GM19025 (cell line): ENCODE results near the gene MYH10.

ENCODE experiments used
- ATAC-seq: cut with Tn5 transposase; IDR thresholded peaks from one replicate; pipeline ENCODE4 v1.9.1; 2021; ENCODE audit warnings: mild to moderate bottlenecking, low read depth, moderate library complexity; ENCODE audit not compliant: unreplicated experiment

MYH10 gene

DNA sequence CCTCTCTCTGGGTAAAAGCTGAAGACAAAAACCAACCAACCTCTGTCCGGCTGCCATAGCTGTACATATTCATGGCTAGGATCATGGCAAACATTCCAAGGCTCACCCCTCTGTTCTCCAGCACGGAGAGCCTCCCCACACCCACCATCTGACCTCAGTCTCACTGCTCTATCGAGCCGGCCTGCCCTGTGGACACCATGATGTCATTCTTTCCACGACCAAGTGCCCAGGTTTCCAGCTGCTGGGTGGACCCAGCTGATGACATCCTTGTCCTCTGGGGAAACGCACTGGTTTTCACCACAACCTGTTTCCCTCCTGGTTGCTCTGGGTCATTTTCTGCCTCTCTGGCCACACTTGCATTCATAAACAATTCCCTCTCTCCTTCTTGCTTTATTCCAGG, 127.2 kb downstream of the MYH10 start:
- ATAC-seq, result no peak

DNA sequence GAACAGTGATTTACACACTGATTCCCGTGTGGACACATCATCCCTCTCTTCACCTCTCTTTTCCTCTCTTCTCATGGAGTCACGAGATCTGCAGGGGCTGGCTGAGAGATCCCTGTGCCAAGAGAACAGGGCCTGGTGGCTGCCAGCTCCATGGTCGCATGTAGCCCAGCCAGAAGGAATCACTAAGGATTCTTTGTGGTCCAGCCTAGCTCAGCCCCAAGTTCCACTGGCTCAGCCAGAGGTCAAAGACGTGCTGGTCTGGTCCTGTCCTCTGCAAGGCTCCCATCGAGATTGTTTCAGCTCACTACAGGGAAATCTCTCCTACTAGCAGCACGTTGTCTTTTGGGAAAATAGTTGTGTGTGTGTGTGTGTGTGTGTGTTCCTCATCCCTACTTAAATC, 128.4 kb downstream of the MYH10 start:
- ATAC-seq, result no peak

DNA sequence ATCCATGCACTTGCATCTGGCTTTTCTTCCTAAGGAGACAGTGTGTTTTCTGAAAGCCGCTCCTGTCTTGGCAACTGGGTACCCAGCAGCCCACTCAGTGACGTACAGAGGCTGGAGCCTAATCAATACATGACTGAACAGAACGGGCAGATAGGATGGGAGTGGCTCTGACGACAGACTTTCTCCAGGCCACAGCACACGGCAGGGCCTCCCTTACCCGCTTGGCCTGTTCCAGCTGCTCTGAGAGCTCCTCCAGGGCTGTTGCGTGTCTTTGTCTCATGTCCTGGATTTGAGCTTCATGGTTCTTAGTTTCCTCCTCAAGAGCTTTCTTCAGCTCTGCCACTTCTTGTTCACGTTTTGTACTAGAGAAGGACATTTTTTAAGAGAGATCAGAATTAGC, 129.9 kb downstream of the MYH10 start:
- no peak for ATAC-seq

DNA sequence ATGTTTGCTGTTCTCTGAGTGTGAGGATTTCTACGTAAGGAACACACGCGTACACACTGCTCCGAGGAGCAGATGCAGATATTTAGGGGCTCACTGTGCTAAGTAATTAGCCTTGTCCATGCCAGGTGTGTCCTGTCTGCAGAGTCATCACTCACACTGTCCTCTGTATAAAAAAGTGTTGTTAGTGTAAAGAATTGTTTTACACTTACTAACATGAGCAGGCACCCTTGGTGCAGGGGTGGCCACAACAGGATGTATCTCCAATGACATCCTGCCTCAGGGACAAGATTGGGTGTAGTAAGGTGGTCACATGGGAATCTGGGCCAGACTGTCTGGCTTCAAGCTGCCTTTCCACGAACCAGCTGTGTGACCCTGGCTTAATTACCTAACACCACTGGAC, 130.9 kb downstream of the MYH10 start:
- ATAC-seq, result no peak

DNA sequence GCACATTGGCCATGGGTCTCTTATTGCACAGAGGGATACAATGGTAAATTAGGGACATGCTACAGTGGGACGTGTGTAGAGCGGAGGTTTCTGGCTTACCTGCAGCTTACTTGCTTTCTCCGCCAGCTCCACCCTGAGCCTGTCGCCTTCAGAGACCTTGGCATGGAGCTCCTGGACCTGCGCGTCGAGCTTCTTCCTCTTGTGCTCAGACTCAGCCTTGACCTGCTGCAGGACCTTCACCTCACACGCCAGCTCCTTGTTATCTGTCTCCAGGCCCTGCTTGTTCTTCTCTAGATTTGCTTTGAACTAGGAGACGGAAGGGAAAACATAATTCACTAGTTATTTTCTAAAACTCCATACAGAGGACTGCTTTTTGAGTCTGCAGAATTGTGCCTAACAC, 131.4 kb downstream of the MYH10 start:
- no peak for ATAC-seq

DNA sequence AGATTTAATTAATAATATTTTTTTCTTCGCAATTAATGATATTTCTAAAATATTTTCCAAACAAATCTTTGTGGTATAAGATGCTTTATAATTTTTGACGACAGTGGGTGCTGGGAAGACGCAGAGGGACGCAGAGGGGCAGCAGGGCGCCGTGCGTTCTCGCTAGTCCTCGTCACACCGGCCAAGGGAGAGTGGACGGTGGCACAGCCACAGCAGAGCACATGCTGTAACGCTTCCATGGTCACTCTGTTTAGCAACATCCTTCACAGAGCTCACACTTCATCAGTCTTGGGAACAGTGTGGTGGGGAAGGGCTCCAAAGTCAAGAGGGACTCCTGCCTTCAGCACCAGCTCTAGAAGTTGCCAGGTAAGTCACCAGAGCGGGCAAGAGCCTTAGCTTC, 134.4 kb downstream of the MYH10 start:
- no peak for ATAC-seq

DNA sequence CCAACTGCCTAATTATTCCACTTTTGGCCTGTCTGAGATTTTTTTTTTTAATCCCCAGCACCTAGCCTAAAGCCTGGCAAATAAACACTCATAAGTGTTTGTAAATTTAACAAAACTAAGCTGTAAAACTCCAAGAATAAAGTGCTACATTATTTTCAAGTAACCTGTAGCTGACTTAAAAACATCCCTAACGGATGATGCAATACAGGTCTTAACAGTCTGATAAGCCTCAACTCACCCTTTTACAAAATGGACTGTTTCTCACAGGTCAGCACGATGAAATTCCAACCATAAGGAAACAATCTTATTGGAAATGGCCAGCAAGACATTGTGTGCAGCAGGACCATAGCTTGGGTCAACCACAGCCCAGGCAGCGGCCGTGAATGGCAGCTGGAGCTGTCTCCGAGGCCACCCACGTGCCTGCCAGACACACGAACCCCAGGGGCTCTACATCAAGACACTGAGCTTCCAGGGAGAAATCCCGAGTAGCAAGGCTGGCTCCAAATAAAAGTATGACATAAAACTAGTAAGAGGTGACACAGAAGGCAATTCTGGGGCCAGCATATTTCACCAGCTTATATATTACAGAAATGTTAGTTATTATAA, 135.9 kb downstream of the MYH10 start:
- no peak for ATAC-seq

DNA sequence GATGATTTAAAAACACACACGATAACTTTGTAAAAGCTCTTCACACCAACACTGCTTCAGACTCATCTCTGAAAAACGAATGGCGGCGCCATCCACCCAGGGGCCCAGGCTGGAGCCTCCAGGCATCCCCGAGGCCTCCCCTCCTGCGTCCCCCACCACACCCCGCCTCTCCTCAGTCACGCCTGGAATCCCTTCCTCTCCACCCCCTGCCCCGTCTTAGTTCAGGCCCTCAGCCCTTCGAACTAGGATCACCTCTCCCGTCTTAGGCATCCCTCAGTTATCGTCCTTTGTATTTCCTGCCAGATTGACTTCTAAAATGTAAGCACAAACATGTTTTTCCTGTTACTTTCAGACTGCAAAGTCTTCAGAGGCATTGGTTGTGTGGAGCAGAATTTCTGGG, 136.5 kb downstream of the MYH10 start:
- no peak for ATAC-seq

DNA sequence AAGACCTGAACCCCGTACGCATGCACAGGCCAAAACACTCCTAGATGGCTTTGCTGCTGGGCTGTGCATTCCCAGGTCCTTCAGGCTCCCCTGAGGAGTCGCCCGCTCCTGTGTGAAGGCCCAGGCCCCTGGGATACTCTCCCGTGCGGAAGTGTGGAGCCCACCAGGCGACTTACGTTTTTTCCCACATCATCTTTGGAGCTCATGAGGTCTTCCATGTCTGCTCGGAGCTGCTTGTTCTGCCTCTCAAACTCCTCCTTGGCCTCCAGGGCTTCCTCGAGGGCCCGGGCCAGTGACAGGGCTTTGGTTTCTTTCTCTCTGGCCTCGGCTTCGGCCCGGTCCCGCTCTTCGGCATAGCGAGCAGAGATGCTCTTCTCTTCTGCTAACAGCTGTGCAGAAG, 138.4 kb downstream of the MYH10 start:
- ATAC-seq, result no peak

DNA sequence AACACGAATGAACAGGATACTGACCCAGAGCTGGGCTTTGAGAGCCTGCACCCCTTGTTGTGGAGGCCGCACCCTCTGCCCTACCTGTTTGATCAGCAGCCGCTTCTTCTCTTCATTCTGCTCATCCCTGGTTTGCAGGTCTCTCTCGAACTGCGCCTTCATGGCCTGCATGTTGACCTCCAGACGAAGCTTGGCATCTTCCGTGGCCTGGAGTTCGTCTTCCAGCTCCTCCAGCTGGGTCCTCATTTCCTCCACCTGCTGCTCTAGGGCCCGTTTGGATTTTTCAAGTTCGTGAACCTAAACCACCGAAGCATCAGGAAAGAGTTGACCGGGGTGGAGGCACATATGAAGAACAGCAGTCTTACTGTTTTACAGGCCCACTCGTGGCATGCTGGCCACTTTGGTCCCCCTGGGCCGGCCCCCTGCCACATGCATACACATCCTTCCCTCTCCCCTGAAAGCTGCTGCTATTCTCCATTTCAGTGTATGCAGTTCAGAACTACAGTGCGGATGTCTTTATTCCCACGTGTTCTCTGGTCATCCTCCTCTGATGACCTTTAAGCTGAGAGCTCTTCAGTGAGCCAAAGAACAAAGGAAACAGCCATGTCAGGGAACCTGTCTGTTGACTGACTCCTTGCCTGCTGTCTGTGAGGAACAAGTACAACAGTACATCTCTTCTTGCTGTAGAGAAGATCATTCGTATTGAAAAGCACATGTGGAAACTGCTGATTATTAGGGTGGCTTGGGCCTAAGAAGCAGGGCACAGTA, 140.1 kb downstream of the MYH10 start:
- no peak for ATAC-seq

DNA sequence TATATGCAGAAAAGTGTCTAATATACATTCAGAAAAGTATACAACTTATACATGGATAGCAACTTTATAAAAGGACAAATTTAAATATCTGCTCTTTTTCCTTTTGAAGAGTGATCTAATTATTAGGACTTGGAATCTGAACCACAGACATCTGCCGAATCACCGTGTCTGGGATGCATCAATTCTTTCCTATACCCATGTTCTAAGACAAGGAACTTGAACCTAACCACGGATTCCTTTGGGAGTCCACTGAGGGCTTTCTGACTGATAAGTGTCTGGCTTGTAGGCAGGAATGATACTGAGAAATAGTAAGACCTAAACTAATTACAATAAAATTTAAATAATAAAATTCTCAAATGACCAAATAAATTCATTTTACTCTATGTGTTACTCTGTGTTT, 140.7 kb downstream of the MYH10 start:
- ATAC-seq, result no peak

DNA sequence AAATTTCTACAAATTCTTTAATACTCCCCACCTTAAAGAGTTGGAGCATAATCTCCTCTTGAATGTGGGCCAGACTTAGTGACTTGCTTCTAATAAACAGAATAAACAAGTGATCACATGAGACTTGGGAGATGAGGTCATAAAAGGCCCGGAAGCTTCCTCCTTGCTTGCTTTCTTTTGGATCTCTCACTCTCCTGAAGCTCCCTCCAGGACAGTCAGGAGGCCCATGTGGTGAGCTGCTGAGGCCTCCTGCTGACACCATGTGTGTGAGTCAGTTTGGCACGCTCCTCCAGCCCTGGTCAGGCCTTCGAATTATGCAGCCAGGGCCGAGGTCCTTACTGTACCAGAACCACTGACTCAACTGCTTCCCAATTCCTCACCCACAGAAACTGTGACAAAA, 141.6 kb downstream of the MYH10 start:
- no peak for ATAC-seq

DNA sequence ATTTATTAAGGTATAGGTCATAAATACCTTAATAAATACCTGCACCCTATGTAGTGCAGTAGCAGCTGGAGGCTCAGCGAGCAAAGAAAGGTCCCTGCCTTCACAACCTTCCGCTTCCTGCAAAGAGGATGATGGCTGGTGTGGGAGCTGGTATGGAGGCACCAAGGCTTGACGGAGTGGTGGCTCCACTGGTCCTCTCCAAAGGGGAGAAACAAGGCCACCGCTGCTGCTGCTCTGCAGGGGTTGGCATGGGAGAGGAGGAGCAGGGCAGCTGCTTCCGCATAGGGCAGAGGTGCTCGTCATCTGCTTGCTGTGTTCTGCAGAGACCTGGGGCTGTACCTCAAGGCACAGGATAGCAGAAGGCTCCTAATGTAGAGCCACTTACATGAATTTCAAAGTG, 142.0 kb downstream of the MYH10 start:
- no peak for ATAC-seq

DNA sequence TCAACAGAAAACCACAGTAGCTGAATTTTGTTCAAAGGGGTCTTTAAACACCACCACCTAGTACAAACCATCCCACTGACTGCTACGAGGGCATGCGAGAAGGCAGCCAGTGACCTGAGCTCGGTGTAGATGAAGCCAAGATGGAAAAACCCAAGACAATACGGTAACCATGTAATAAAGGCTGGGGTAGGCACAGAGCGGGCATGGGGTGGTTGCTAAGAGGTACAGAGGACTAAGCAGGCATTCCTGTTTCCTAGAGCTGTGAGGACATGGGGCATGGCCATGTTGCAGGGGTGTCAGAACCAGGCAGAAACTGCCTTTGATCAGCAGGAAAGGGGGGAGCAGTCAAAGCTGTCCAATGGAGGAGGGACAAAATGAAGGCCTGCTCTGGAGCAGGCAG, 142.8 kb downstream of the MYH10 start:
- ATAC-seq, result no peak

DNA sequence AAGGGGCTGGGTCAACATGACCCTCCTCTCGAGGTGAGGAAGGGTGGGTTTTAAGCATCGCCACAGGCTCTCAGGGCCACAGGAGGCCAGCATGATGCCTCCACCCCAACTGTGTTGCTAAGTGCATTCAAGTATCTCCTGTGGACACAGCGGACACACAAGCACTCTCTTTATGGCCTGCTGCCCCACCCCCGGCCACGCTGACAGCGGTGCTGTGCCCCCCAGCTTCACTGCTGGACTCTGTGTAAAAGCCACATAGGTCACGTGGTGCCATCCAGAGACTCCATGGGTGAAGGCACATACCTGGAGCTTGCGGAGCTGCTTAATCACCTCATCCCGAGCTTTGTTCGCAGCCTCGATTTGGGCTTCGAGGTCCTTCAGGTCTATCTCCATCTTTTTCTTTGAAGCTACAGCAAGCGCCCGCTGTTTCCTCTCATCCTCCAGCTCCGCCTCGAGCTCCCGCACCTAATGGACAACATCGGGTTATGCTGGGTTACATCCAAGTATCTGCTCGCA, 143.3 kb downstream of the MYH10 start:
- no peak for ATAC-seq

DNA sequence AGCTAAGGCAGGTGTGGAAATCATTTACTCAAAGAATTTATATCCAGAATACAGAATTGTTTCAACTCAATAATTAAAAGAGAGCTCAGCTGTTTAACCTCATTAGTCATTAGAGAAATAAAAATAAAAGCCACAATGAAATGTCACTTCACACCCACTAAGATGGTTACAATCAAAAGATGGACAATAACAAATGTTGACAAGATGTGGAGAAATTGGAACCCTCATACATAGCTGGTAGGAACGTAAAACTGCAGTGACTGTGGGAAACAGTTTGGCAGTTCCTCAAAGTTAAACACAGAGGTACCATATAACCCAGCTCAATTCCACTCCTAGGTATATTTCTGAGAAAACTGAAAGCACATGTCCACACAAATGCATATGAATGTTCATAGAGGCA, 145.0 kb downstream of the MYH10 start:
- ATAC-seq, result no peak

DNA sequence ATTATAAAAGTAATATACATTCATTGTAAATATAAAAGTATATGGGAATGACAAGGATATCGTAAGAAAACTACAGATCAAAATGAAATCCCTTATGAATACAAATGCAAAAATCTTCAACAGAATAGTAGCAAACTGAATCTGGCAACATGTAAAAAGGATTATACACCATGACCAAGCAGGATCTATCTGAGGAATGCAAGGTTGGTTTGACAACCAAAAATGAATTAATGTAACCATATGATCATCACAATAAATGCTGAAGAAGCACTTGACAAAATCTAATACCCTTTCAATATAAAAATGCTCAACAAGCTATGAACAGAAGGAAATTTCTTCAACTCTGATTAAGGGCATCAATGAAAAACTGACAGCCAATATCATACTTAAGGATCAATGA, 146.1 kb downstream of the MYH10 start:
- ATAC-seq, result no peak

DNA sequence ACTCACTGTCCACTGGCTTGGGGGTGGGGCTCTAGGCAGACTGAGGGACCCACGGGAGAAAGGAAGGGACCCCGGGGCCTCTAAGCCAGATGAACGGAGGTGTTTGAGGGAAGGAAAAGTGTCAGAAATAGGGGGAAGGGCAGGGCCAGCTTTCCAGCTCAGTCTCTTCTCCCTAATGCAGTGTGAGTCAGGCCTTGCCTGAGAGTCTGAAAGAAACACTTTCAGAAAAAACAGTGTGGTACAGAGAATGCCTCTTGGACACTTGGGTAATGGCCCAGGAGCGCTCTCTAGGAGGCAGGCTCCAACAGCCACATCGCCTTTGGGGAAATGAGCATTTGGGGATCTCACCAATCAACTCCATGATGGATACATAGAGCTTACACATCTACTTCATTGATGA, 148.0 kb downstream of the MYH10 start:
- ATAC-seq, result no peak

DNA sequence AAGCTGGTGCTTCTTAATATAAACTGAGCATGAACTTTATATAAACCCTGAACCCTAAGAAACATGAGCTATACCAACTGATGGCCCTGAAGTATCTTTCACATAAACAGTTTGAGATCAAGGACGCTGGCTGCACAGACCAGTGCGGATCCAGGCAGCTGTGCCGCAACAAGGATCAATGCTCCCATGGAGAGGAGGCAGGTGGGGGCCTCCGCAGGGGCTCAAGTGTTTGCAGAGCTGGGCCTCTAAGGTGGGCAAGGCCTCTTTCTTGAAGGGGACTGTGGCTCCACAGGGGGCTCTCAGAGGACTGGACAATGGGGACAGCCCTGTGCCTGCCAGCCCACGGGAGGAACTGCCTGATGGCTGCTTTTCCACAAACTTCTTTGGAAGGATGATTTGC, 148.8 kb downstream of the MYH10 start:
- ATAC-seq, result no peak

DNA sequence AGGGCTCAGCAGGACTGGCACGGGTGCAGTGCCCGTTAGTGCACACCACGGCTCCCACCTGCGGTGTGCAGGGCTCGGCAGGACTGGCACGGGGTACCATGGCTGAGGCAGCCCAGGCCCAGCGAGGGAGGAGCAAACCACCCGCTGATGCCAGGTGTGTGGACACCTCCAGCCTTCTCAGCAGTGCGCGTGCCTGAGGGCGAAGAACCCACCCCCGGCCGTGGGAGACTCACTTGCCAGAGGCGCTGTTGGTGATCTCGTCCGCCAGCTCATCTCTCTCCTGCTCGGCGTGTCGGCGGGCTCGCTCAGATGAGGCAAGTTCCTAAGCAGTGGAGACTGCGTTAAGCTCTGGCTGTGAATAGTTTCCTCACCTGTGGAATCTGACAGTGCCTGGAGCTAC, 149.4 kb downstream of the MYH10 start:
- no peak for ATAC-seq

DNA sequence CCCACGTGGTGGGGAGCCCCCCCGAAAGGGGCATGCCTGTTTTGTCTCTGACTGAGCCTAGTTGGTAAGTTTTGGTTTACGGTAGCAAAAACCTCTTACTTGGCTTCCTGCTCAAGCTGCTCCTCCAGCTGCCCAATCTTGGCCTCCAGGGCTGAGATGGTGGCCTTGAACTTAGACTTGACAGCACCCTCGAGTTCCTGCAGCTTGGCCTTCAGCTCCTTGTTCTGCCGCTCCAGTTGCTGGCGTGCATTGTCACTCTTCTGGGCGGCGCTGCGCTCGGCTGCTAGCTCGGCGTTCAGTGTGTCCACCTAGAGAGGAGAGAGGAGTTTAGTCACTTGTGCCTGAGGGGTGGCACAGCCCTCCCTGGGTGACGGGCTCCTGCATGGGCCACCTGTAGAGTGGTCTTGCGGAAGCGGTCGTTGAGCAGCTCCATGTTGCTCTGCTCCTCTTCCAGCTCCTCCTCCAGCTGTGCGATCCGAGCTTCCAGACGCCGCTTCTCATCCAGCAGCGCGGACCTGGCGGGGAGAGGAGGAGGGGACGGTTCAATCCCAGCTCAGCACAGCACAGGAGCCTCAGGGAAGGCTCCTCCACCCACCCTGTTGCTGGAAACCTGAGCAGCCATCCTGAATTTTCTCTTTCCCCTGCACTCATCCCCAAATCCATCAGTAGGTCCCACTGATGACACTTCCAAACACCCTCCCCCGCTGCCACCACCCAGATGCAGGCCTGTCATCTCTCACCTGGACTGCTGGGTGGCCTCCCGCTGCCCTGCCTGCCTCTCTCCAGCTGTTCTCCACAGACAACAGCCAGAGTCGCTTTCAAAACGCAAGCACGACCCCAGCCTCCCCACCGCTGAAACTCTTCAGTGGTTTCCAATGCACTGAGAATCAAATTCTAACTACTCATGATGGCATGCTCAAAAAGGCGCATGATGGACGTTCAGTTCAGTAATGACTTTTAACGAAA, 150.2 kb downstream of the MYH10 start:
- no peak for ATAC-seq
